ENCODE data around the gene FRMPD3.
A peak's percentile ranks its signal among the peaks of the same experiment; 100 is the strongest.

DNA sequence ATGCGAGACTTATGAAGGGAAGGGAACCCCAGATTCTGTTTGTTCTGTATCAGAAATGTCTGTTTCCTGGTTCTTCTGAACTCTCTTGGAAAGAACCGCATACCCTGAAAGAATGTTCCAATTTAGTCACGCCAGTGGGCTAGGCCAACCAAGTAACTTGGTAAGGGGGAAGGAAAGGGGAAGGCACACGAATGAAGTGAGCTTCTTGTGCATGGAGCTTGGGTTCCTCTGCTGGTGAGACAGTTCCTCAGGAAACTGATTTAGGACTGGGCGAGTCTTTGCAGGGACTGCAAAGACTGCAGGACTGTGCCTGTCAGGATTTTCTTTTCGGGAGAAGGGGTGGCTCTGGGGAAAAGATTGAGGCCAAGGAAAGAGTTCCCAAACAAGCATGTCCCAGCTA lies 35.6 kb downstream of the FRMPD3 start:
- TF ChIP-seq, protein P1, sequence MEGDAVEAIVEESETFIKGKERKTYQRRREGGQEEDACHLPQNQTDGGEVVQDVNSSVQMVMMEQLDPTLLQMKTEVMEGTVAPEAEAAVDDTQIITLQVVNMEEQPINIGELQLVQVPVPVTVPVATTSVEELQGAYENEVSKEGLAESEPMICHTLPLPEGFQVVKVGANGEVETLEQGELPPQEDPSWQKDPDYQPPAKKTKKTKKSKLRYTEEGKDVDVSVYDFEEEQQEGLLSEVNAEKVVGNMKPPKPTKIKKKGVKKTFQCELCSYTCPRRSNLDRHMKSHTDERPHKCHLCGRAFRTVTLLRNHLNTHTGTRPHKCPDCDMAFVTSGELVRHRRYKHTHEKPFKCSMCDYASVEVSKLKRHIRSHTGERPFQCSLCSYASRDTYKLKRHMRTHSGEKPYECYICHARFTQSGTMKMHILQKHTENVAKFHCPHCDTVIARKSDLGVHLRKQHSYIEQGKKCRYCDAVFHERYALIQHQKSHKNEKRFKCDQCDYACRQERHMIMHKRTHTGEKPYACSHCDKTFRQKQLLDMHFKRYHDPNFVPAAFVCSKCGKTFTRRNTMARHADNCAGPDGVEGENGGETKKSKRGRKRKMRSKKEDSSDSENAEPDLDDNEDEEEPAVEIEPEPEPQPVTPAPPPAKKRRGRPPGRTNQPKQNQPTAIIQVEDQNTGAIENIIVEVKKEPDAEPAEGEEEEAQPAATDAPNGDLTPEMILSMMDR (IDR thresholded peaks at IDR 0.05) = peak in 1 of 12 donors; percentile 11
- no peak for TF ChIP-seq POLR2A (IDR thresholded peaks at IDR 0.05)

Measured in heart left ventricle (tissue), 13 donors.